Medulla oblongata (tissue), 1 donor: Measurements from ENCODE around the gene FITM1.
"Not testable (repeated sequence)": the region's sequence is repeated elsewhere in the genome, so short reads cannot be mapped to it uniquely, and the experiment has no call there.

Experiments
- DNase-seq: peaks from one replicate; pipeline ENCODE4 v3.0.0-alpha.2; 2015; ENCODE audit errors: extremely low spot score

The FITM1 gene

GRCh38 chr14:24098229-24098926 is 32.1 kb upstream of the FITM1 start:
- DNase-seq = no peak

DNA sequence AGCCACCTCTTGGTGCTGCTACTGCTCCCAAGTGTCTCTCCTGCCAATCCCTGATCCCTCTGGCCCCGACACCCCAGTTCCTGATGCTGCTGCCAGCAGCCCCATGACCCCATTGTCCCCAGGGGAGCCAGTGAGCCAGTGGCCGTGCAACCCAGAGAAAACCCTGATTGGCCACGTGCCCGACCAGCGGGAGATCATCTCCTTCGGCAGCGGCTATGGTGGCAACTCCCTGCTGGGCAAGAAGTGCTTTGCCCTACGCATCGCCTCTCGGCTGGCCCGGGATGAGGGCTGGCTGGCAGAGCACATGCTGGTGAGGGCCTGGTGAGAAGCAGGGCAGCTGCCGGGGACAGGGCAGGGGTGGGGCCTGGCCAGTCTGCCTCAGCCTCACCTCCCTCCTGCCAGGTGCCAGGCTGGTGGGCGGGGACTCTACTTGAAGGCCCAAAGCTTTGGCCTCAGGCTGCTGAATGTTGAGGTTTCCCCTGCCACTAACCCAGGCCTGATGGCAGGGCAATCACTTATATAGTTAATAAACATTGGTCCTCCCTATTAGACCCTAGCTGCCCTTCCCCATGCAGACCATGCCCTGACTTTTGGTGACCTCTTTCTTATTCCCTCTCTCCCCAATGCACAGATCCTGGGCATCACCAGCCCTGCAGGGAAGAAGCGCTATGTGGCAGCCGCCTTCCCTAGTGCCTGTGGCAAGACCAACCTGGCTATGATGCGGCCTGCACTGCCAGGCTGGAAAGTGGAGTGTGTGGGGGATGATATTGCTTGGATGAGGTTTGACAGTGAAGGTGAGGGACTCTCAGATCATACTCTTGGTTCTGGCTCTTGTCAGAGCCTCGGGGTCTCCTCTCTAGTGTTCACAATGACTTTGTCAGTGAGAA is 31.3 kb upstream of the FITM1 start:
- DNase-seq = peak; percentile 41

- DNase-seq = no peak
These were observed 30.1 kb upstream of the FITM1 start for GRCh38 chr14:24100197-24100981.

GRCh38 chr14:24100982-24101494 is 29.4 kb upstream of the FITM1 start:
- no peak for DNase-seq

DNA sequence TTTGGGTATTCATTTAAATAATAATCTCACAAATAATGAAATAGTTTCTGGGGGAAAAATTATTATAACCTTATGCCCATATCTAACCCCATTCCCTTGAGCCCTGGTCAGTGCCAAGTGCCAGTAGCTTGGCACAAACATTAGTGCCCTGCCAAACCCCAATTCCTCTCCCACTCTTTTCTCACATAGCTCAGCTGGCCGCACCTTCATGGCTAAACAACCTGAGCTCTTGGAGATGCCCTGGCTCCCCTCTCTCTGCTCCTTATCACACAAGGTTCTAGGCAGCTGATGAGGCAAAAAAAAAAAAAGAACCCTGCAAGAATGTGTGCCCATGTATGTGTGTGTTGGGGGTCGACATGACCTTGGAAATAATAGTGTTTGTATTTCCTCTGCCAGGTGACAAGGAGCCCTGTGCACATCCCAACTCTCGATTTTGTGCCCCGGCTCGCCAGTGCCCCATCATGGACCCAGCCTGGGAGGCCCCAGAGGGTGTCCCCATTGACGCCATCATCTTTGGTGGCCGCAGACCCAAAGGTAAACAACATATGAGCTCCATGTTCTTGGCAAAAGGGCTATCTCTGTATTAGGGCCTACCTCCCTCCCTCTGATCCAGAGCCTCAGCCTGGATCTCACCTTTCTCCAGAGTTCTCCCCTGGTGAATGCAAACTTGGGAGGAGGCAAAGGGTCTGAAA is 28.0 kb upstream of the FITM1 start:
- DNase-seq = no peak

DNA sequence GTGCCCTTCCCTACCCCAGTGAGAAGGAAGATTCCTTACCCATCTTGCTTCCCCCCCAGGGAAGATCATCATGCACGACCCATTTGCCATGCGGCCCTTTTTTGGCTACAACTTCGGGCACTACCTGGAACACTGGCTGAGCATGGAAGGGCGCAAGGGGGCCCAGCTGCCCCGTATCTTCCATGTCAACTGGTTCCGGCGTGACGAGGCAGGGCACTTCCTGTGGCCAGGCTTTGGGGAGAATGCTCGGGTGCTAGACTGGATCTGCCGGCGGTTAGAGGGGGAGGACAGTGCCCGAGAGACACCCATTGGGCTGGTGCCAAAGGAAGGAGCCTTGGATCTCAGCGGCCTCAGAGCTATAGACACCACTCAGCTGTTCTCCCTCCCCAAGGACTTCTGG is 27.0 kb upstream of the FITM1 start:
- no peak for DNase-seq

GRCh38 chr14:24105609-24106239 is 24.7 kb upstream of the FITM1 start:
- not testable (repeated sequence) for DNase-seq

- DNase-seq = no peak
These were observed 23.7 kb upstream of the FITM1 start for GRCh38 chr14:24106672-24107271.

GRCh38 chr14:24108336-24108874 is 22.1 kb upstream of the FITM1 start:
- no peak for DNase-seq

DNA sequence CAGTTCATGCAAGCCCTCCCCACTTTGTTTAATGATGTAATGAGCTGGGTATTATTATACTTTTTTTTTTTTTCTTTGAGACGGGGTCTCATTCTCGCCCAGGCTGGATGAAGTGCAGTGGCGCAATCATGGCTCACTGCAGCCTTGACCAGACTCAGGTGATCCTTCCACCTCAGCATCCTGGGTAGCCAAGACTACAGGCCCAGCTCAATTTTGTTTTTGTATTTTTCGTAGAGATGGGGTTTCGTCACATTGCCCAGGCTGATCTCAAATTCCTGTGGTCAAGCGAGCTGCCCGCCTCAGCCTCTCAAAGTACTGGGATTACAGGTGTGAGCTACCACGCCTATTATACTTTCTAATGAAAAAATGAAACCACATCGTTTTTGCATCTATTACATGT is 20.4 kb upstream of the FITM1 start:
- DNase-seq = no peak

DNA sequence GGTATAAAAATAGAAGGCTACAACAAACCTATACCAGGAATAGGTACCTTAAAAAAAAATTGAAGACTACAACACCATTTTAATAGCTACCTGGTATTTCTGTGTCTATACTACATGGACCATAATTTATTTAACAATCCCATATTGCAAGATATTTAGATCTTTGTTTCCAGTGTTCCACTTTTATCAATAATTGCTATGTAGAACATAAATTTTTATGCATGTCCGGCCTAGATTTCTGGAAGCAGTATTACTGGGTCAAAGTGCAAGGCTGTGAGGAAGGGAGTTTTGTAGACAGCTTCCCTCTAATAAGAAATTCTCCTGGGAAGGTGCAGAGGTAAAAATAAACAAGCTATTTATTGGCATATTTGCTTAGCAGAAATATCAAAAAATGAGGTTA is 19.9 kb upstream of the FITM1 start:
- no peak for DNase-seq

DNA sequence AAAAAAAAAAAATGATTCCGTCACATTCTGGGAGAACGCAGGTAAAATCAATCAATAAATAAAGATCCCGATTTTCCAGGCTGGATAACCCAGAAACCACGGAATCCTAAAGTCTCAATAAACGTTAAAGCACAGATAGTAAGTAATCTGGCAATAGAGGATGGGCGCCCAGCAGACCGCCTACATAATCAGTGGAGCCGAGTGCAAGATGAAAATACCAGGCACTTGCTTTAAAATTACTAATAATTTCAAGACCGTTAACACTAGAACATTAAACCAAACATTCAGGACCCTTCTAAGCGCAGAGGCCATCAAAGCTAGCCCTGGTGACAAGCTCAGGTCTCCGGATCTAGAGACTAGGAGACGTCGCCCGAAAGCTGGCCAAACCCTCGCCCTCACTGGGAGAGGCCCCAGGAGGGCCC is 17.1 kb upstream of the FITM1 start:
- DNase-seq = no peak

- peak; percentile 87 for DNase-seq
These were observed 16.5 kb upstream of the FITM1 start for GRCh38 chr14:24113801-24114531.

DNA sequence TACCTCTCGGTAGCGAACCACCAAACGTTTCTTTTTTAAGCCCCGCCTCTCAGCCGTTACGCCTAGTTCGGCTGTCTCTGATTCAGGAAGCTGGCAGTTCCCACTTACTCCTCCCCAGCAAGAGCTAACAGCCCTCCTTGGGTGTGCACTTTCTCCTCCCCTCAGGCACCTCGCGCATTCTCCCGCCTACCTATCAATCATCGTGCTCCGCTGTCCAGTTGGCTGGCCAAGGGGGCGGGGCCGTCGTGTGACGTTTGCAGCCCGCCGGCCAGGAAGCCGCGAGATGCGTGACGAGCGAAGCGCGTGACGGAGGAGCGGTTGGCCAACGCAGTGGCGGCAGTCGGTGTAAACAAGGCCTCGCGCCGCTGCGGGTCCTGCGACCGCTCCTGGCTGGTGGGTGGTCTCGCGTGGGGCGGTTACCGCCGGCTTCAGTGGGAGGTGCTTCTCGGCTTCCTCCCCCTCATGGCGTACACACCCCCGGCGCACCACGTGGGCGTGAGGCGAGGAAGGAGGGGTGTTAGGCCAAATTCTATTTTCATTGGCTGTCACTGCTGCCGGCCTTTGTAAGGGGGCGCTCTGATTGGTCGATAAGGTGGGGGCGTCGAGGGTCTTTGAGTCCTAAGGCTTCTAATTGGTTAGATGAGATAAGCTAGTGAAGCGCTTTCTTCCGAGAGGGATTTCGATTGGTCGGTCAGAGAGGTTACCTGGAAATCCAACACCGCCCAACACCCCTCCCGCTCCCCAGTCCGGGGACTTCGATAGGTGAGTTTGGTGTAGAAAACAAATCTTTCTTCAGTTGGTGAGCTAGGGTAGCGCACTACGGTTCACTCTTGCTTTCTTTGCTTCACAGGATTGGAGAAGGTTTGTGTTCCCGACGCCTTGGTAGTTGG is 15.7 kb upstream of the FITM1 start, which contains the start of the genes DCAF11 and NRL:
DCAF11 (plus strand) TSS at position 246 of the 890 bp plus-strand sequence. CDS start 818 bp downstream, outside the sequence.
NRL (minus strand) TSS at position 418 of the 890 bp plus-strand sequence. CDS start 32,101 bp downstream, outside the sequence.
- DNase-seq = peak; percentile 100

DNA sequence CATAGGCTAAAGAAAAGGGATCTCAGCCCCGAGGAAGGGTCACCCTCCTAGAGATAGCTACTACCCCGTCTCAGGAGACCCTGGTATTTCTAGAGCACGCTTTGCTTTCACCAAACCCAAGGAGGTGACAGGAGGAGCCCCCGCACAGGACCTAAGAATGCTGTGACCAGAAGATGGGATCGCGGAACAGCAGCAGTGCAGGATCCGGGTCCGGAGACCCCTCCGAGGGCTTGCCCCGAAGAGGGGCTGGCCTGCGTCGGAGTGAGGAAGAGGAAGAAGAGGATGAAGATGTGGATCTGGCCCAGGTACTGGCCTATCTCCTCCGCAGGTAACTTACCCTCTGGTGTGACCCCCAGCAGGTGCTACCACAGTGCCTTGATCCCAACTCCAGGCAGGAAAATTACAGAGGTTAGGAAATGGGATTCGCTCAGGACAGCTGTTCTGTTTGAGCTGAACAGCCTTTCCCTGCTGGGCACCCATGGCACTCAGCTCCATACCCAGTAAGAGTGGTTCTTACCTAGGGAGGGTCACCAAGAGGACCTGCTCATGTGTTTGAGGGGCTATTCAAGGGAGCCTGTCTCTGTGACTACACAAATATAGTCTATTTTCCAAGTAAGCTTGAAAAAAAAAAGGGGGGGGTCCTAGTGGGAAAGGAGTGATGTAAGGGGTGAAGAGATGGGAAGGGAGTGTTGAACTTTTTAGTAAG is 14.9 kb upstream of the FITM1 start:
- DNase-seq = no peak

GRCh38 chr14:24116128-24116814 is 14.2 kb upstream of the FITM1 start:
- DNase-seq = no peak

DNA sequence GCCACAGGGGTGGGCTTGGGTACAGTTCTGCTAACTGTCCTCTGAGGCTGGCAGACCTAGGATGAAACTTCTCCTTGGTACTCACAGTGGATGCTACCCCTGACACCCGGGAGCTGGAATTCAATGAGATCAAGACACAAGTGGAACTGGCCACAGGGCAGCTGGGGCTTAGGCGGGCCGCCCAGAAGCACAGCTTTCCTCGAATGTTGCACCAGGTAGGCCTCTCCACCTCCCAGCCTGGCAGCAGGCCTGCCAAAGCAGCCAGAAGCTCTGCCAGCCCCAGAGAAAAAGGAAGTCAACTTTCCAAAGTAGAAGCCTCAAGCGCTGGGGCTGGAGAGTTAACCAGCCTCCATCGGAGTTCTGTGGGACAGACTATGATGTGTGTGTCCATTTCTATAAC is 13.3 kb upstream of the FITM1 start:
- no peak for DNase-seq
